ENCODE results near the gene LTO1. TPM values are rescaled to one million over a fixed set of nuclear protein-coding genes. Genes with fewer than 3 reads are reported as not detected.

The LTO1 gene
- total and polyA plus RNA-seq, 2 of the 13 experiments (the other 11 are each of a cell fraction or from before 2014, with no cell fraction given): 11.8 to 15.0 TPM

DNA sequence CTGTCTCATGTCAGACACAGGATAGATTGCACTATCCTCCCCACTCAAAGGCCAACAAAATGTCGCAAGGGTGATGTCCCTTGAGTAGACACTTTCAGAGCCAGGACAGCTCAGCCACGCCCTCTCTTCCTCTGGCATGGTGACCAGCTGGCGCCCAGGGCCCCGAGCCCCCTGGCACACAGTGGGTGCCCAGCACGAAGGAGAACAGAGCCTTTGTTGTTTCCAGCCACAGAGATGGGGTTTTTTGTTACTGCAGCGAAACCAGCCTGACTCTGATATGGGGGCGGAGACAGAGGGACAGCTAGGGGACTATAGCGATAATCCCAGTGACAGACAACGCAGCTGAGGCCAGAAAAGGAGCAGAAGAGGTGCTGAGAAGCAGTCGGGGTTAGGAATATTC is 57.5 kb downstream of the LTO1 start (continued):
- TF ChIP-seq NPAS2 (CRISPR knock-in tag; IDR thresholded peaks at IDR 0.05; ENCODE audit: borderline replicate concordance): no peak
- TF ChIP-seq FOXO1 (CRISPR knock-in tag; IDR thresholded peaks at IDR 0.05): no peak
- TF ChIP-seq, protein P1, sequence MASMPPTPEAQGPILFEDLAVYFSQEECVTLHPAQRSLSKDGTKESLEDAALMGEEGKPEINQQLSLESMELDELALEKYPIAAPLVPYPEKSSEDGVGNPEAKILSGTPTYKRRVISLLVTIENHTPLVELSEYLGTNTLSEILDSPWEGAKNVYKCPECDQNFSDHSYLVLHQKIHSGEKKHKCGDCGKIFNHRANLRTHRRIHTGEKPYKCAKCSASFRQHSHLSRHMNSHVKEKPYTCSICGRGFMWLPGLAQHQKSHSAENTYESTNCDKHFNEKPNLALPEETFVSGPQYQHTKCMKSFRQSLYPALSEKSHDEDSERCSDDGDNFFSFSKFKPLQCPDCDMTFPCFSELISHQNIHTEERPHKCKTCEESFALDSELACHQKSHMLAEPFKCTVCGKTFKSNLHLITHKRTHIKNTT (CRISPR knock-in tag; IDR thresholded peaks at IDR 0.05): no peak
- TF ChIP-seq, protein P2, sequence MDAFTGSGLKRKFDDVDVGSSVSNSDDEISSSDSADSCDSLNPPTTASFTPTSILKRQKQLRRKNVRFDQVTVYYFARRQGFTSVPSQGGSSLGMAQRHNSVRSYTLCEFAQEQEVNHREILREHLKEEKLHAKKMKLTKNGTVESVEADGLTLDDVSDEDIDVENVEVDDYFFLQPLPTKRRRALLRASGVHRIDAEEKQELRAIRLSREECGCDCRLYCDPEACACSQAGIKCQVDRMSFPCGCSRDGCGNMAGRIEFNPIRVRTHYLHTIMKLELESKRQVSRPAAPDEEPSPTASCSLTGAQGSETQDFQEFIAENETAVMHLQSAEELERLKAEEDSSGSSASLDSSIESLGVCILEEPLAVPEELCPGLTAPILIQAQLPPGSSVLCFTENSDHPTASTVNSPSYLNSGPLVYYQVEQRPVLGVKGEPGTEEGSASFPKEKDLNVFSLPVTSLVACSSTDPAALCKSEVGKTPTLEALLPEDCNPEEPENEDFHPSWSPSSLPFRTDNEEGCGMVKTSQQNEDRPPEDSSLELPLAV (CRISPR knock-in tag; conservative IDR thresholded peaks at IDR 0.05; ENCODE audit: low read depth): no peak
- TF ChIP-seq, protein P3, sequence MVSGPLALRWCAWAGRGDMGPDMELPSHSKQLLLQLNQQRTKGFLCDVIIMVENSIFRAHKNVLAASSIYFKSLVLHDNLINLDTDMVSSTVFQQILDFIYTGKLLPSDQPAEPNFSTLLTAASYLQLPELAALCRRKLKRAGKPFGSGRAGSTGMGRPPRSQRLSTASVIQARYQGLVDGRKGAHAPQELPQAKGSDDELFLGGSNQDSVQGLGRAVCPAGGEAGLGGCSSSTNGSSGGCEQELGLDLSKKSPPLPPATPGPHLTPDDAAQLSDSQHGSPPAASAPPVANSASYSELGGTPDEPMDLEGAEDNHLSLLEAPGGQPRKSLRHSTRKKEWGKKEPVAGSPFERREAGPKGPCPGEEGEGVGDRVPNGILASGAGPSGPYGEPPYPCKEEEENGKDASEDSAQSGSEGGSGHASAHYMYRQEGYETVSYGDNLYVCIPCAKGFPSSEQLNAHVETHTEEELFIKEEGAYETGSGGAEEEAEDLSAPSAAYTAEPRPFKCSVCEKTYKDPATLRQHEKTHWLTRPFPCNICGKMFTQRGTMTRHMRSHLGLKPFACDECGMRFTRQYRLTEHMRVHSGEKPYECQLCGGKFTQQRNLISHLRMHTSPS (CRISPR knock-in tag; IDR thresholded peaks at IDR 0.05; ENCODE audit: low read depth): 0 out of 2 replicates have a peak, but pooled peaks have one; percentile 38
- TF ChIP-seq PPARG (CRISPR knock-in tag; conservative IDR thresholded peaks at IDR 0.05): no peak
- TF ChIP-seq MAFG (CRISPR knock-in tag; IDR thresholded peaks at IDR 0.05): no peak
- TF ChIP-seq CEBPG (CRISPR knock-in tag; IDR thresholded peaks at IDR 0.05): peak; percentile 16; the same call in 1 of the 2 replicates
- no peak for TF ChIP-seq ZNF709 (CRISPR knock-in tag; IDR thresholded peaks at IDR 0.05)
- no peak for TF ChIP-seq DPF2 (CRISPR knock-in tag; IDR thresholded peaks at IDR 0.05; ENCODE audit: borderline replicate concordance, low read depth)
- TF ChIP-seq, protein P4, sequence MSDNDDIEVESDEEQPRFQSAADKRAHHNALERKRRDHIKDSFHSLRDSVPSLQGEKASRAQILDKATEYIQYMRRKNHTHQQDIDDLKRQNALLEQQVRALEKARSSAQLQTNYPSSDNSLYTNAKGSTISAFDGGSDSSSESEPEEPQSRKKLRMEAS (IDR thresholded peaks at IDR 0.05): no peak
- no peak for TF ChIP-seq KAT8 (CRISPR knock-in tag; IDR thresholded peaks at IDR 0.05)
- no peak for TF ChIP-seq CHCHD3 (CRISPR knock-in tag; IDR thresholded peaks at IDR 0.05)
- no peak for TF ChIP-seq ZNF160 (CRISPR knock-in tag; IDR thresholded peaks at IDR 0.05)
- no peak for TF ChIP-seq SNAPC2 (CRISPR knock-in tag; IDR thresholded peaks at IDR 0.05)
- TF ChIP-seq, protein P5, sequence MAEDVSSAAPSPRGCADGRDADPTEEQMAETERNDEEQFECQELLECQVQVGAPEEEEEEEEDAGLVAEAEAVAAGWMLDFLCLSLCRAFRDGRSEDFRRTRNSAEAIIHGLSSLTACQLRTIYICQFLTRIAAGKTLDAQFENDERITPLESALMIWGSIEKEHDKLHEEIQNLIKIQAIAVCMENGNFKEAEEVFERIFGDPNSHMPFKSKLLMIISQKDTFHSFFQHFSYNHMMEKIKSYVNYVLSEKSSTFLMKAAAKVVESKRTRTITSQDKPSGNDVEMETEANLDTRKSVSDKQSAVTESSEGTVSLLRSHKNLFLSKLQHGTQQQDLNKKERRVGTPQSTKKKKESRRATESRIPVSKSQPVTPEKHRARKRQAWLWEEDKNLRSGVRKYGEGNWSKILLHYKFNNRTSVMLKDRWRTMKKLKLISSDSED (CRISPR knock-in tag; IDR thresholded peaks at IDR 0.05): no peak
- TF ChIP-seq ASH2L (IDR thresholded peaks at IDR 0.05; ENCODE audit: insufficient read length, low read depth, low read length): no peak
- TF ChIP-seq, protein P6, sequence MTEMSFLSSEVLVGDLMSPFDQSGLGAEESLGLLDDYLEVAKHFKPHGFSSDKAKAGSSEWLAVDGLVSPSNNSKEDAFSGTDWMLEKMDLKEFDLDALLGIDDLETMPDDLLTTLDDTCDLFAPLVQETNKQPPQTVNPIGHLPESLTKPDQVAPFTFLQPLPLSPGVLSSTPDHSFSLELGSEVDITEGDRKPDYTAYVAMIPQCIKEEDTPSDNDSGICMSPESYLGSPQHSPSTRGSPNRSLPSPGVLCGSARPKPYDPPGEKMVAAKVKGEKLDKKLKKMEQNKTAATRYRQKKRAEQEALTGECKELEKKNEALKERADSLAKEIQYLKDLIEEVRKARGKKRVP (CRISPR knock-in tag; IDR thresholded peaks at IDR 0.05): peak in 1 of 2 experiments; percentile 42; a peak in 1 of 4 replicates
- TF ChIP-seq, protein P7, sequence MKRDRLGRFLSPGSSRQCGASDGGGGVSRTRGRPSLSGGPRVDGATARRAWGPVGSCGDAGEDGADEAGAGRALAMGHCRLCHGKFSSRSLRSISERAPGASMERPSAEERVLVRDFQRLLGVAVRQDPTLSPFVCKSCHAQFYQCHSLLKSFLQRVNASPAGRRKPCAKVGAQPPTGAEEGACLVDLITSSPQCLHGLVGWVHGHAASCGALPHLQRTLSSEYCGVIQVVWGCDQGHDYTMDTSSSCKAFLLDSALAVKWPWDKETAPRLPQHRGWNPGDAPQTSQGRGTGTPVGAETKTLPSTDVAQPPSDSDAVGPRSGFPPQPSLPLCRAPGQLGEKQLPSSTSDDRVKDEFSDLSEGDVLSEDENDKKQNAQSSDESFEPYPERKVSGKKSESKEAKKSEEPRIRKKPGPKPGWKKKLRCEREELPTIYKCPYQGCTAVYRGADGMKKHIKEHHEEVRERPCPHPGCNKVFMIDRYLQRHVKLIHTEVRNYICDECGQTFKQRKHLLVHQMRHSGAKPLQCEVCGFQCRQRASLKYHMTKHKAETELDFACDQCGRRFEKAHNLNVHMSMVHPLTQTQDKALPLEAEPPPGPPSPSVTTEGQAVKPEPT (CRISPR knock-in tag; IDR thresholded peaks at IDR 0.05; ENCODE audit: low read depth): no peak
- no peak for TF ChIP-seq U2AF2 (IDR thresholded peaks at IDR 0.05; ENCODE audit: low read depth, low read length)
- TF ChIP-seq FOSL2 (CRISPR knock-in tag; IDR thresholded peaks at IDR 0.05): no peak
- no peak for TF ChIP-seq CCAR2 (optimal IDR thresholded peaks at IDR 0.05; ENCODE audit: low read depth, low read length)

Measured in HepG2 (cell line).